Measurements from ENCODE around the gene BCCIP.

DNA sequence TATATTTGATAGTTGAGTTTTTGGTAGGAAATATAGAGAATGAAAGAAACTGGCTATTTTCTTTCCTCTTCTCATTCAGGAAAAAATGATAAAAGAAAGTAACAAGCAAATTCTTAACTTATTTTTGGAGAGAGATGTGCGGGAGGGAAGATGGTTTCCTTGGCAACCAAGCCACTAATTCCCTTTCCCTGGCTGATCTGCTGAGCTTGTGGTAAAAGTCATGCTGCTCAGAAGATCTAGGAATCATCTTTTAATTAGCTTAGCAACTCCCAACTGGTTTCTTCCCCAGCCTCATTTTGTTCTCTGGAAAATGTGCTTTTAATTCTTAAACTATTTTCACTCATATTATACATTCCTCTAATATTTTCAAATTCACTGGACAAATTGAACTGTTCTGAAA, 12.1 kb upstream of the BCCIP start:
- TF ChIP-seq, protein P1, sequence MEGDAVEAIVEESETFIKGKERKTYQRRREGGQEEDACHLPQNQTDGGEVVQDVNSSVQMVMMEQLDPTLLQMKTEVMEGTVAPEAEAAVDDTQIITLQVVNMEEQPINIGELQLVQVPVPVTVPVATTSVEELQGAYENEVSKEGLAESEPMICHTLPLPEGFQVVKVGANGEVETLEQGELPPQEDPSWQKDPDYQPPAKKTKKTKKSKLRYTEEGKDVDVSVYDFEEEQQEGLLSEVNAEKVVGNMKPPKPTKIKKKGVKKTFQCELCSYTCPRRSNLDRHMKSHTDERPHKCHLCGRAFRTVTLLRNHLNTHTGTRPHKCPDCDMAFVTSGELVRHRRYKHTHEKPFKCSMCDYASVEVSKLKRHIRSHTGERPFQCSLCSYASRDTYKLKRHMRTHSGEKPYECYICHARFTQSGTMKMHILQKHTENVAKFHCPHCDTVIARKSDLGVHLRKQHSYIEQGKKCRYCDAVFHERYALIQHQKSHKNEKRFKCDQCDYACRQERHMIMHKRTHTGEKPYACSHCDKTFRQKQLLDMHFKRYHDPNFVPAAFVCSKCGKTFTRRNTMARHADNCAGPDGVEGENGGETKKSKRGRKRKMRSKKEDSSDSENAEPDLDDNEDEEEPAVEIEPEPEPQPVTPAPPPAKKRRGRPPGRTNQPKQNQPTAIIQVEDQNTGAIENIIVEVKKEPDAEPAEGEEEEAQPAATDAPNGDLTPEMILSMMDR (IDR thresholded peaks at IDR 0.05), result no peak
- no peak for TF ChIP-seq POLR2AphosphoS5 (IDR thresholded peaks at IDR 0.05; ENCODE audit: low read depth, low read length)
- TF ChIP-seq, protein P2, sequence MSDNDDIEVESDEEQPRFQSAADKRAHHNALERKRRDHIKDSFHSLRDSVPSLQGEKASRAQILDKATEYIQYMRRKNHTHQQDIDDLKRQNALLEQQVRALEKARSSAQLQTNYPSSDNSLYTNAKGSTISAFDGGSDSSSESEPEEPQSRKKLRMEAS (IDR thresholded peaks at IDR 0.05; ENCODE audit: low read depth), result no peak
- no peak for TF ChIP-seq TCF12 (IDR thresholded peaks at IDR 0.05)
- TF ChIP-seq TAF1 (IDR thresholded peaks at IDR 0.05; ENCODE audit: borderline replicate concordance, low read depth, low read length), result no peak
- TF ChIP-seq MXI1 (IDR thresholded peaks at IDR 0.05; ENCODE audit: low read depth, low read length), result no peak
- no peak for TF ChIP-seq YY1 (IDR thresholded peaks at IDR 0.05; ENCODE audit: low read depth)
- no peak for TF ChIP-seq EP300 (IDR thresholded peaks at IDR 0.05; ENCODE audit: borderline replicate concordance in 1 of 2, low read depth in 1 of 2, low read length in 1 of 2)
- TF ChIP-seq, protein P3, sequence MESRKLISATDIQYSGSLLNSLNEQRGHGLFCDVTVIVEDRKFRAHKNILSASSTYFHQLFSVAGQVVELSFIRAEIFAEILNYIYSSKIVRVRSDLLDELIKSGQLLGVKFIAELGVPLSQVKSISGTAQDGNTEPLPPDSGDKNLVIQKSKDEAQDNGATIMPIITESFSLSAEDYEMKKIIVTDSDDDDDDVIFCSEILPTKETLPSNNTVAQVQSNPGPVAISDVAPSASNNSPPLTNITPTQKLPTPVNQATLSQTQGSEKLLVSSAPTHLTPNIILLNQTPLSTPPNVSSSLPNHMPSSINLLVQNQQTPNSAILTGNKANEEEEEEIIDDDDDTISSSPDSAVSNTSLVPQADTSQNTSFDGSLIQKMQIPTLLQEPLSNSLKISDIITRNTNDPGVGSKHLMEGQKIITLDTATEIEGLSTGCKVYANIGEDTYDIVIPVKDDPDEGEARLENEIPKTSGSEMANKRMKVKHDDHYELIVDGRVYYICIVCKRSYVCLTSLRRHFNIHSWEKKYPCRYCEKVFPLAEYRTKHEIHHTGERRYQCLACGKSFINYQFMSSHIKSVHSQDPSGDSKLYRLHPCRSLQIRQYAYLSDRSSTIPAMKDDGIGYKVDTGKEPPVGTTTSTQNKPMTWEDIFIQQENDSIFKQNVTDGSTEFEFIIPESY (IDR thresholded peaks at IDR 0.05; ENCODE audit: borderline replicate concordance, low read depth), result no peak
- no peak for TF ChIP-seq RAD21 (IDR thresholded peaks at IDR 0.05; ENCODE audit: low read length)
- no peak for TF ChIP-seq NRF1 (IDR thresholded peaks at IDR 0.05; ENCODE audit: low read depth, low read length)
